Measurements from ENCODE around the gene HNRNPF. TPM values are rescaled to one million over a fixed set of nuclear protein-coding genes. Genes with fewer than 3 reads are reported as not detected.
A peak's percentile ranks its signal among the peaks of the same experiment; 100 is the strongest.
"Not testable (repeated sequence)": the region's sequence is repeated elsewhere in the genome, so short reads cannot be mapped to it uniquely, and the experiment has no call there.

HNRNPF gene
- polyA plus RNA-seq, 2 of the 4 experiments (the other 2 are of a cell fraction), result 228 to 271 TPM

DNA sequence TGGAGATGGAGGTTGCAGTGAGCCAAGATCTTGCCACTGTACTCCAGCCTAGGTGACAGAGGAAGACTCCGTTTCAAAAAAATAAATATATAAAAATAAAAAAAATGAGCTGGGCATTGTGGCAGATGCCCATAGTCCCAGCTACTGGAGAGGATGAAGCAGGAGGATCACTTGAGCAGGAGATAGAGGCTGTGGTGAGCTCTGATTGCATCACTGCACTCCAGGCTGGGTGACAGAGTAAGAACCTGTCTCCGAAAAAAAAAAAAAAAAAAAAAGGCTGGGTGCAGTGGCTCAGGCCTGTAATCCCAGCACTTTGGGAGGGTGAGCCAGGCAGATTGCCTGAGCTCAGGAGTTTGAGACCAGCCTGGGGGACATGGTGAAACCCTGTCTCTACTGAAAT is 39.8 kb upstream of the HNRNPF start:
- H3K9me3 ChIP-seq, result no peaks in the 10 kb centered on the region
- no peak overlapping the region for H3K4me2 ChIP-seq
- peaks cover 8% of the 10 kb centered on the region; the same call in 1 of the 3 replicates for H3K4me1 ChIP-seq
- CTCF ChIA-PET, result interaction anchor here (0.7 kb wide), 1 partner anchor 34 kb away, joined by 6 read pairs; no protein-coding TSS in a partner anchor
- DNase-seq (ENCODE audit: low read depth in 1 of 2, low spot score in 1 of 2) (no peak), FAIRE-seq (no peak), ATAC-seq (no peak)
- H3K4me3 ChIP-seq, result no peak overlapping the region
- POLR2A ChIA-PET, result interaction anchor here (0.7 to 1.7 kb wide), 2 partner anchors 12 to 87 kb away, joined by 4 to 10 read pairs; partner anchors contain the start of gene ZNF487
- no peak overlapping the region for H3K27ac ChIP-seq
- 88% methylated on average over 2 of the region's 2 CpGs for WGBS (ENCODE audit: missing lambda C conversion rate)
- TF ChIP-seq SREBF2 (IDR thresholded peaks at IDR 0.05), result no peak
- no peak for TF ChIP-seq CBX2 (IDR thresholded peaks at IDR 0.05; ENCODE audit: borderline replicate concordance, low read depth)

GRCh38 chr10:43446219-43447017 is 37.4 kb upstream of the HNRNPF start:
- POLR2A ChIA-PET, result not testable (repeated sequence)

DNA sequence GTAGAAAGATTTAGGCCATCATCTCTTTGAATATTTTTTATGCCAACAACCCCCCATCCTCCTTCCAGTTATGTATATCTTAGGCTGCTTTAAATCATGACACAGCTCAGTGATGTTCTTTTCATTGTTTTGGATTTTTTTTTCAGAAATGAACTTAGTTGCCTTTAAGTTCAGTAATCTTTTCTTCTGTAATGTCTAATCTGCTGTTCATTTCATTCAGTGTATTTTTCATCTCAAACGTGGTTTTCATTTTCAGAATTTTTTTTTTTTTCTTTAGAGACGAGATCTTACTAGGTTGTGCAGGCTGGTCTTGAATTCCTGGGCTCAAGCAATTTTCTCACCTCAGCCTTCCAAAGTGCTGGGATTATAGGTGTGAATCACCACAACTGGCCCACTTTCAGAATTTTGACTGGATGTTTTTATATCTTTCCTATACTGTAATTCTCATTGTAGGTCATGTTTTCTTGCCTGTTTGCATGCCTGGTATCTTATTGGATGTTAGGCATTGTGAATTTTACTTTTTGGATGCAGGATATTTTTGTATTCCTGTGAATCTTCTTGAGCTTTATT is 36.0 kb upstream of the HNRNPF start:
- no peak overlapping the region for H3K4me2 ChIP-seq
- FAIRE-seq (no peak), DNase-seq (ENCODE audit: low read depth in 1 of 2, low spot score in 1 of 2) (no peak), ATAC-seq (no peak)
- ChIA-PET CTCF (interaction anchor here (1.1 to 1.2 kb wide), 2 partner anchors 13 to 89 kb away, joined by 4 read pairs; no protein-coding TSS in a partner anchor), POLR2A (interaction anchor here (1.0 kb wide), 1 partner anchor 9 kb away, joined by 3 read pairs; no protein-coding TSS in a partner anchor)
- WGBS (ENCODE audit: missing lambda C conversion rate), result 84% methylated on average over 2 of the region's 2 CpGs
- 0 out of 3 replicates have a peak, but pooled peaks cover 8% of the 10 kb centered on the region for H3K4me1 ChIP-seq
- H3K27ac ChIP-seq, result no peak overlapping the region; a peak in 1 of 6 replicates
- no peak overlapping the region for H3K4me3 ChIP-seq
- TF ChIP-seq HDAC2 (IDR thresholded peaks at IDR 0.05) (no peak), HOXB5 (CRISPR knock-in tag; IDR thresholded peaks at IDR 0.05) (no peak), ELK1 (IDR thresholded peaks at IDR 0.05; ENCODE audit: low read depth, low read length) (no peak), HMGXB4 (CRISPR knock-in tag; IDR thresholded peaks at IDR 0.05; ENCODE audit: borderline replicate concordance) (no peak), NFE2L2 (conservative IDR thresholded peaks at IDR 0.05; ENCODE audit: low read length) (no peak), HOXA7 (CRISPR knock-in tag; IDR thresholded peaks at IDR 0.05) (no peak), BHLHE40 (IDR thresholded peaks at IDR 0.05; ENCODE audit: low read depth, low read length) (no peak), TP53 (CRISPR knock-in tag; IDR thresholded peaks at IDR 0.05) (no peak), NPAS2 (CRISPR knock-in tag; IDR thresholded peaks at IDR 0.05; ENCODE audit: borderline replicate concordance) (no peak), POLR2A (IDR thresholded peaks at IDR 0.05; ENCODE audit: low read length) (no peak), CBX2 (IDR thresholded peaks at IDR 0.05; ENCODE audit: borderline replicate concordance, low read depth) (no peak), MYC (IDR thresholded peaks at IDR 0.05; ENCODE audit: borderline replicate concordance, low read length) (no peak)
- no peaks in the 10 kb centered on the region for H3K9me3 ChIP-seq

More at GRCh38 chr10:43446219-43447017, 37.4 kb upstream of the HNRNPF start:
- H3K4me2 ChIP-seq; FAIRE-seq; CTCF ChIA-PET; H3K4me1 ChIP-seq; H3K9me3 ChIP-seq; H3K27ac ChIP-seq; DNase-seq (ENCODE audit: low read depth in 1 of 2, low spot score in 1 of 2); ATAC-seq; H3K4me3 ChIP-seq: not testable (repeated sequence)
- 92% methylated on average over 20 of the region's 53 CpGs for WGBS (ENCODE audit: missing lambda C conversion rate)

- Histone ChIP-seq H3K4me1 (0 out of 3 replicates have a peak, but pooled peaks cover 8% of the 10 kb centered on the region), H3K4me3 (no peak overlapping the region), H3K4me2 (no peak overlapping the region), H3K9me3 (no peaks in the 10 kb centered on the region), H3K27ac (no peak overlapping the region)
- ChIA-PET POLR2A (interaction anchor here (1.0 kb wide), 1 partner anchor 10 kb away, joined by 3 read pairs; no protein-coding TSS in a partner anchor), CTCF (interaction anchor here (1.1 to 1.4 kb wide), 3 partner anchors 8 to 88 kb away, joined by 4 to 6 read pairs (median 4); no protein-coding TSS in a partner anchor)
- FAIRE-seq, result no peak
- 70% methylated on average over 7 of the region's 7 CpGs for WGBS (ENCODE audit: missing lambda C conversion rate)
- no peak for DNase-seq (ENCODE audit: low read depth in 1 of 2, low spot score in 1 of 2)
- peak in 1 of 2 experiments; percentile 46; a peak in 3 of 6 replicates for ATAC-seq
- TF ChIP-seq TFCP2L1 (CRISPR knock-in tag; IDR thresholded peaks at IDR 0.05), result no peak
- no peak for TF ChIP-seq RFX5 (IDR thresholded peaks at IDR 0.05)
- TF ChIP-seq ZFP36 (IDR thresholded peaks at IDR 0.05; ENCODE audit: borderline replicate concordance, partially characterized antibody), result no peak
- no peak for TF ChIP-seq HOXA7 (CRISPR knock-in tag; IDR thresholded peaks at IDR 0.05)
- no peak for TF ChIP-seq CBX2 (IDR thresholded peaks at IDR 0.05; ENCODE audit: borderline replicate concordance, low read depth)
- TF ChIP-seq REST (IDR thresholded peaks at IDR 0.05), result no peak
- TF ChIP-seq FOSL2 (IDR thresholded peaks at IDR 0.05), result no peak
- no peak for TF ChIP-seq FOSL2 (CRISPR knock-in tag; IDR thresholded peaks at IDR 0.05)
- no peak for TF ChIP-seq EP300 (IDR thresholded peaks at IDR 0.05)
Measured at GRCh38 chr10:43444323-43444722, 35.3 kb upstream of the HNRNPF start.

Measured in A549 (cell line).